ENCODE data around the gene VWA5B1.

DNA sequence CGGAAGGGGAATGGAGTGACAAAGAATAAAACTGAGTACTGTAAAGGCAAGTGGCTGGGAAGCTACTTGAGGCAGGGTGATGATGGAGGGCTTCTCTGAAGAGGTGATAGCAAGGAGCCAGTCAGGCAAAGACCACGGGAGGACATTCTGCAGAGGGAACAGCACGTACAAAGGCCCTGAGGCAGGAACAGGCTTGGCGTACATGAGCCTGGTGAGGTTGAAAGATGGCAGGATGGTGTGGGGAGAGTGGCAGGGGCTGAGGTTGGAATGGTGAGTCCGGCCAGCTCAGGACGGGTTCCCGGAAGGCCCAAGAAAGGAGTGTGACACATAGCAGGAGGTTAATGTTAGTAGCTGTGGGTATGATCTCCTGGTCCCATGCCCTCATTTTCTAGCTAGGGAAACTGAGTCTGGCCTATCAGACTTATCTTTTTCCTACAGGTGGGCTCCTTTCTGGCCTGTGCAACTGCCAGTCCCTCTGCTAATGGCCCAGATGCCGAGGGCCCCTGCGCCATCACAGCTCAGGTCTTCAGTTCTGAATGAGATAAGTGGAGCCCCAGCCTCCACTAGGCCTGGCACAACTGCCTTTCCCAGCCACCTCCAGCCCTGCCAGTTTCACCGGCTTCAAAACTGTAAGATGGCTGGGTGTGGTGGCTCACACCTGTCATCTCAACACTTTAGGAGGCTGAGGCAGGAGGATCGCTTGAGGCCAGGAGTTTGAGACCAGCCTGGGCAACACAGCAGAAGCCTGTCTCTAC, 87.0 kb downstream of the VWA5B1 start:
- TF ChIP-seq GABPA (IDR thresholded peaks at IDR 0.05; ENCODE audit: borderline replicate concordance, insufficient read depth, low read length): no peak
- no peak for TF ChIP-seq CHD1 (IDR thresholded peaks at IDR 0.05; ENCODE audit: low read depth, low read length)
- TF ChIP-seq CBX8 (IDR thresholded peaks at IDR 0.05; ENCODE audit: borderline replicate concordance, low read depth, low read length): no peak
- TF ChIP-seq CHD2 (IDR thresholded peaks at IDR 0.05; ENCODE audit: low read length): no peak
- TF ChIP-seq POLR2AphosphoS5 (IDR thresholded peaks at IDR 0.05; ENCODE audit: low read depth, low read length): no peak
- TF ChIP-seq, protein P1, sequence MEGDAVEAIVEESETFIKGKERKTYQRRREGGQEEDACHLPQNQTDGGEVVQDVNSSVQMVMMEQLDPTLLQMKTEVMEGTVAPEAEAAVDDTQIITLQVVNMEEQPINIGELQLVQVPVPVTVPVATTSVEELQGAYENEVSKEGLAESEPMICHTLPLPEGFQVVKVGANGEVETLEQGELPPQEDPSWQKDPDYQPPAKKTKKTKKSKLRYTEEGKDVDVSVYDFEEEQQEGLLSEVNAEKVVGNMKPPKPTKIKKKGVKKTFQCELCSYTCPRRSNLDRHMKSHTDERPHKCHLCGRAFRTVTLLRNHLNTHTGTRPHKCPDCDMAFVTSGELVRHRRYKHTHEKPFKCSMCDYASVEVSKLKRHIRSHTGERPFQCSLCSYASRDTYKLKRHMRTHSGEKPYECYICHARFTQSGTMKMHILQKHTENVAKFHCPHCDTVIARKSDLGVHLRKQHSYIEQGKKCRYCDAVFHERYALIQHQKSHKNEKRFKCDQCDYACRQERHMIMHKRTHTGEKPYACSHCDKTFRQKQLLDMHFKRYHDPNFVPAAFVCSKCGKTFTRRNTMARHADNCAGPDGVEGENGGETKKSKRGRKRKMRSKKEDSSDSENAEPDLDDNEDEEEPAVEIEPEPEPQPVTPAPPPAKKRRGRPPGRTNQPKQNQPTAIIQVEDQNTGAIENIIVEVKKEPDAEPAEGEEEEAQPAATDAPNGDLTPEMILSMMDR (IDR thresholded peaks at IDR 0.05; ENCODE audit: control extremely low read depth in 1 of 3, insufficient read depth in 1 of 3, low read depth in 1 of 3, low read length in 3 of 3): no peak
- TF ChIP-seq BRCA1 (IDR thresholded peaks at IDR 0.05; ENCODE audit: low read depth, low read length): no peak
- TF ChIP-seq RBBP5 (IDR thresholded peaks at IDR 0.05; ENCODE audit: borderline replicate concordance, low read depth, low read length): no peak
- TF ChIP-seq EGR1 (IDR thresholded peaks at IDR 0.05; ENCODE audit: borderline replicate concordance, low read depth, low read length): no peak

All from H1 (cell line).